Left kidney (tissue), 2 donors: ENCODE data around the gene TEX11. TPM values are rescaled to one million over a fixed set of nuclear protein-coding genes. Genes with fewer than 3 reads are reported as not detected.
A peak's percentile ranks its signal among the peaks of the same experiment; 100 is the strongest.
"Not testable (repeated sequence)": the region's sequence is repeated elsewhere in the genome, so short reads cannot be mapped to it uniquely, and the experiment has no call there.

ENCODE experiments used
- DNase-seq: peaks from one replicate; pipeline ENCODE4 v3.0.0-alpha.2; 2013
- polyA plus RNA-seq: library from polyadenylated mRNA; unstranded; fragments of 120-200 nt; gene quantifications from one replicate; pipeline ENCODE4 v1.2.1, GENCODE V29; 2013; ENCODE audit not compliant: insufficient read length

TEX11 gene
- polyA plus RNA-seq, 1 donor, result 0.17 TPM

DNA sequence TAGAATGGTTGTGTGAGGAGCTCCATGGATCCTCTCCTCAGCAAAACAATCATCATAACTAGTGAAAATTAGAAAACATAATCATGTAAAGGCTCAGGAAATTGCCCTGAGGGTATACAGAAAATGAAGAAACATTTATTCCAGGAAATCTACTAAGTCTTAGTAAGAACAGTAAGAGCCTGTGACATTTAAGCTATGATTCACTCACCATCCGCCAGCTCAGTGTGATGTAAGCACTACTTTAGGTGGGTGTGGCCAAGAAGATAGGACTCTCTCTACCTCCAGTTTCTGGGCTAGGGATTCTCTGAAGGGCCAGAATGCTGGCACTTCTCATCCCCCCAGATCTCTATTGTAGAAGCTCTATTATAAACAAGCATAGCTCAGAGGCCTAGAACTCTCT lies 316.4 kb downstream of the TEX11 start:
- DNase-seq, result no peak

DNA sequence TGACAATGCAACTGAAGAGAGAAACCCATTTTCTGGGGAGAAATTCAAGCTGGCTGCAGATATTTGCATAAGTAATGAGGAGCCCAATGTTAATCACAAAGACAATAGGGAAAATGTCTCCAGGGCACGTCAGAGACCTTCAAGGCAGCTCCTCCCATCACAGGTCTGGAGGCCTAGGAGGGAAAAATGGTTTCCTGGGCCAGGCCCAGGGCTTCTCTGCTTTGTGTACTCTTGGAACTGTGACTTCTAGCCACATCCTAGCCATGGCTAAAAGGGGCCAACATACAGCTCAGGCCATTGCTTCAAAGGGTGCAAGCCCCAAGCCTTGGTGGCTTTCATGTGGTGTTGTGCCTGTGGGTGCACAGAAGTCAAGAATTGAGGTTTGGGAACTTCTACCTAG lies 321.4 kb downstream of the TEX11 start:
- not testable (repeated sequence) for DNase-seq

DNA sequence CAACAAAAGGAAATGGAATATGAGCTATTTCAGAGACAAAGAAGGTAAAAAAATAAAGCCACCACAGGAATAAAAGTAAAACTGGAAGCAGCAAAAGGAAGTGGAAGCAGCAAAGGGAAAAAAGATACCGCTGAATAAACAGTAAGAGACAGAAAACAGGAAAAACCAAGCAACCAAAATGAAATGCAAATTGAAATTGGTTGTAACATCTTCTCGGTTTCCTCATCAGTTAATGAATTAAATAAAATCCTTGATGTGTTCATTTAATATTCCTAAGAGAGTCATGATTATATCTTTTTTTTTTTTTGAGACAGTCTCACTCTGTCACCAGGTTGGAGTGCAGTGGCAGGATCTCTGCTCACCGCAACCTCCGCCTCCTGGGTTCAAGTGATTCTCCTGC lies 331.1 kb downstream of the TEX11 start:
- DNase-seq, result no peak

DNA sequence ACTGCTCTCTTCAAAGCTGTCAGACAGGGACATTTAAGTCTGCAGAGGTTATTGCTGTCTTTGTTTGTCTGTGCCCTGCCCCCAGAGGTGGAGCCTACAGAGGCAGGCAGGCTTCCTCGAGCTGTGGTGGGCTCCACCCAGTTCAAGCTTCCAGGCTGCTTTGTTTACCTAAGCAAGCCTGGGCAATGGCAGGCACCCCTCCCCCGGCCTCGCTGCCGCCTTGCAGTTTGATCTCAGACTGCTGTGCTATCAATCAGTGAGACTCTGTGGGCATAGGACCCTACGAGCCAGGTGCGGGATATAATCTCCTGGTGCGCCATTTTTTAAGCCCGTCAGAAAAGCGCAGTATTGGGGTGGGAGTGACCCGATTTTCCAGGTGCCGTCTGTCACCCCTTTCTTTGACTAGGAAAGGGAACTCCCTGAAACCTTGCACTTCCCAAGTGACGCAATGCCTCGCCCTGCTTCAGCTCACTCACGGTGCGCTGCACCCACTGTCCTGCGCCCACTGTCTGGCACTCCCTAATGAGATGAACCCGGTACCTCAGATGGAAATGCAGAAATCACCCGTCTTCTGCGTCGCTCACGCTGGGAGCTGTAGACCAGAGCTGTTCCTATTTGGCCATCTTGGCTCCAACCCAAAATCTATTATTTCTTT lies 338.5 kb downstream of the TEX11 start:
- not testable (repeated sequence) for DNase-seq

DNA sequence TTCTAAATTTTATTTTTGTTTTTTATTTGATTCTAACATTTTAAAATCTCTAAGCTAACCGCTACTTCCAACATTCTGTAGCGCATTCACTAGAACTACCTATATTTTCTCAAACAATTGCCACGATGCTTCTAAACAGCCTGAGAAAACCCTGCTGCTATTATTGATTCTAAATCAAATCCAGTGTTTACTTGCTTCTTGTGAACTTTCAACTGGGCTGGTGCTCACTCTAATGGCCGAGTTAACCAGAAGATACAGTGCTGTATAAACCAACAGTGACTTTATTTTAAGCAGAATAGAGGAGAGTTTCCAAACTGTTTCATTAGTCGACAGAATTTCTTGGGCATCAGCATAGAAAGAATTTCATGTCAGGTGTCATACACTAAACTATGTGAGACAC lies 353.6 kb downstream of the TEX11 start:
- DNase-seq, result no peak

DNA sequence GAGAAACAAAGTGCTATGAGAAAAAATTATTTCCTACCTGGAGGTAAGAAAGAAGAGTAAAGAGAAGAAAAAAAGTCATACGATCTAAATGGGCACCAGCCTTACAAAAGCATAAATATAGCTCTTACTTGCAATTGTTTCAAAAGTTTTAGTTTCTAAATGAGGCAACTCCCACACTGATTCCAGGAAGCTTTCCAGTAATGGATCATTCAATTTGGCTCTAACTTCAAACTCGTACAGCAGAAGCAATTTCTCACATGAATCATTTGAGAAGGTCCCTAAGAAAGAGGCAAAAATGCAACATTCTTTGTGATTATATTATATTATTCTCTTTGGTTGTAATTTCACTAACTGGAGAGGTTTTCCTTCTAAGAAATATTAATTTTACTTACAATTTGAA lies 354.0 kb downstream of the TEX11 start:
- no peak for DNase-seq

DNA sequence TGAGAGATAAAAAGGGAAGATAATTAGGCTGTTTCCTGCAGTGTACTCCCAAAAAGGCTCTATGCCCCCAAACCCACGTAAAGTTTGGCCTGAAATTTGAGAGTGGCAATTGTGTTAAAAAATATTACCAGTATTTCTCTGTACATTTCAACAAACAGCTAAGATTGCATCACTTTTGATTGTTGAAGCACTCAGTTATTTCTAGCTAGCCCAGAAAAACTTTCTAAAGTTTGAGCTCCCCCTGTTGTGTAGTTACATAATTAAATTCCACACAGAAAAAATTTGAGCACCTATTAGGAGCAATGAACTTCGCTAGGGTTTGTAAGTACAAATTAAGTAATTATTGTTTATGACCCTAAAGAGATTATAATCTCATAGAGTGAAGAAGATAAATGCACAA lies 354.4 kb downstream of the TEX11 start:
- peak; percentile 5 for DNase-seq

DNA sequence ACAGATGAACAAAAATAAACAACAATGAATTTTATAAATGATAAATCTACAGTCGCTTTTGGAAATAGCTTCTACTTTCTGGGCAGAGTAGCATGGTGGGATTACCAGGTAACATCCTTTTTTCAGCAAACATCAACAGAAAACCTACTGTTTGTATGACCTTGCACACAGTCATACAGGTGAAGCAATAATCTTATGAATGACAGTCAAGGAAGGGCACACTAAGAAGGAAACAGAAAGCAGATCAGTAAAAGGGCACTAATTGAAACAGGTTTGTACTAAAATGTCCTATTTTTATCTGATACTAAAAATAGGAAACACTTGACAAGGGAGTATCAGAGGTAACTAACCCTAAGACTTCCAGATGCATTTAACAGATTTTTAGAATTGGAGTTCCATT lies 355.0 kb downstream of the TEX11 start:
- no peak for DNase-seq

DNA sequence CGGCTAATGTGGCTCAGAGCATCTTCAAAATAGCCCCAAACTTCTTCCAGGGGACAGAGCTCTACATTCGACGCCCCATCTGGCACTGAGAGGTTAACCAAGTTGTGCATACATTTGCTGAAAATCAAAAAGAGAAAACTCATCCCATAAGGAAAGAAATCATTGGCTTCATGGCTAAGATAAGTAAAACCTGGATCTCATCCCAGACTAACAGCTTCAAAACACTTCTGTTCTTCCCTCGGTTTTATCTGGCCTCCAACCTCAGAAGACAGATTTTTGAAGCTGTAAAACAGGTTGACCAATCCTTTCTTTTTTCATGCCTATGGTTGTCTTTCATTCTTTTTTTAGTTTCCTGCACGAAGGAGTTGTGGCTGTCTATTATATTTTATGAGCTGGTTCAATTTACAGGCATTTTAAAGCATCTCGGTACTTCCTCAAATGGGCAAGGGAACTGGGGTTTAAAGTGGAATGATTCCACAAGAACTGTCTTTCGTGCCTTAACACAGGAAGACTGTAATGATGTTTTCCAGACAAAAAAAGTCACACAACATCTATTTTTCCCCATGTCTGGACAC lies 356.3 kb downstream of the TEX11 start:
- no peak for DNase-seq

DNA sequence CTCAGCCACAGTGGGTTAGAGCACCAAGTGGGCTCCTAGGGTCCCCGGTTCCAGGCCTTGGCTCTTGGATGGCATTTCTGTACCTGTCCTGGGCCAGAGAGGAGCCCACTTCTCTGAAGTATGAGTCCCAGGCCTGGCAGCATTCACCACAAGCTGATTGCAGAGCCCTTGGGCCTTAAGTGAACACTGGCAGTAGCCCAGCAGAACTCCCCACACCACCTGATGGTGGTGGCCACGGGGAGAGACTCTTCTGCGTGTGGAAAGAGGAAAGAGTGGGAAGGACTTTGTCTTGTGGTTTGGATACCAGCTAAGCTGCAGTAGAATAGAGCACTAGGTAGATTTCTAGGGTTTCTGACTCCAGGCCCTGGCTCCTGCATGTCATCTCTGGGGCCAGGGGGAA lies 359.1 kb downstream of the TEX11 start:
- no peak for DNase-seq

DNA sequence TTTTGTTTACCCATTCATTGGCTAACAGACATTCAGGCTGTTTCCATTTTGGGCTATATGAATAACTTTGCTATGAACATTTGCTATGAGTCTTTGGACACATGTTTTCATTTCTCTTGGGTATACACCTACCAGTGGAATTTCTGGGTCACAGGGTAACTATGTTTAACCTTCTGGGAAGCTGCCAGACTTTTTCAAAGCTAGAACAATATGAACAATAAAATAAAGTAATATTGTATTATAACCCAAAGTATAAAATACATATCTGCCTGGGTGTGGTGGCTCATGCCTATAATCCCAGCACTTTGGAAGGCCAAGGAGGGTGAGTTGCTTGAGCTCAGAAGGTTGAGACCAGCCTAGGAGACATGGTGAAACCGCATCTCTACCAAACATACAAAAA lies 373.3 kb downstream of the TEX11 start:
- DNase-seq, result no peak

DNA sequence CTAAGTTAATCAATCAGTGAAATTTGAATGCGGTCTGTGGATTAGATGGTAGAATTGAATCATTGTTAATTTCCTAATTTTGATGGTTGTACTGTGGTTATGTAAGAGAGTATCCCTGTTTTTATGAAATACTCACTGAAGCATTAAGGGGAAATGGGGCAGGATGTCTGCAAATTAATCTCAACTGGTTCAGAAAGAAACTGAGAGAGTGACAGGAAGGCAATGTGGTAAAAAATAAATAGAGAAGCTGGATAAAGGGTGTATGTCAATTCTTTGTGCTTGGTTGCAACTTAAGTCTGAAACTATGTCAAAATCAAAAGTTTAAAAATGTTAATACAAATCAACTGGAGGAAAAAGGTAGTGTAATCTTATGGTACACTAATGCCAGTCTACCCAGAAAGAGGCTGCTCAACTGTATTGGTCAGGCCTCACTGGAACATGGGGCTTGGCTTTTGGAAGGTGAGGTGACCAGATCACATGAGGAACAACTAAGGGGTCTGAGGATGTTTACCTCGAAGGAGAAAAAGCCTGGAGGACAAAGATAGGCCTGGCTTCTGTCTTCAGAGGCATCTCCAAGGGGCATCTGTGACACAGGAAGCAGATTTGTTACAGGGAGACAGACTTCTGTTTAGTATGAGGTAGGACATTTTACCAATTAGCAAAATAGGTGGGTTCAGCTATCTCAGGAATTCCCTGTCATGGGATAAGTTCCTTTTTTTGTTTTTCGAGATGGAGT lies 380.7 kb downstream of the TEX11 start:
- DNase-seq, result no peak

DNA sequence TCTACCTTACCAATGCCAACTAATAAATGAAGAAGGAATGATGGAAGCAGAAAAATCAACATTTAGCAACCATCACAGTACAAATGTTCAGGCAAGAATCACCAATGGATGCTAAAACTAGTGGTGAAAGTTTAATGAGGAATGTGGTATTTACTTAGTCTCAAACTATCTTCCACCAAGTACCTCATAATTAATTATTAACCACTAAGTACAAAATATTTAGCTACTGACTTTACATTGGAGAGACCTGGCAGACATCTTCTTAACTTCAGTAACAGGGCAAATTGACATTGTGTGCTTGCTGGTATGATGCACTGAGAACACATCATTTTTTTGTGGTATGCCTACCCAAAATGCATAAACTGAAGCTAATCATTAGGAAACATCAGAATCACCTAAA lies 381.5 kb downstream of the TEX11 start:
- no peak for DNase-seq

DNA sequence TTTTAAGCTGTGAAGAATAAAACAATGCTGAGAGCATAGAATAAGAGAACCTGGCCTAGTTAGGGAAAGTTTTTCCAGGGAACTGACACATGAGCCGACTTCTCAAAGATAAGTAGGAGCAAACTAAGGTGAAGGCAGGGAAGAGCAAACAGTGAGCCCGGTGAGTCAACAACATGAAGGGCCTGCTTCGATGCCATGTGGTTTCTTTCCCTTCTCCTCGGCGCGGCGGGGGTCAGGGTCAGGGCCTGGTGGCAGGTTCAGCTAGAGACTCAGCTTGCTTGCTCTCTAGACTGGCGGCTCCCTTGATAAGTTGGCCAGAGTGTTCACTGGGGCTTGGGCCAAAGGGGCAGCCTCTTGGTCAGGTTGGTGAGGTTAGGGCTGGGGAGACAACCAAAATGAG lies 382.8 kb downstream of the TEX11 start:
- DNase-seq, result no peak

DNA sequence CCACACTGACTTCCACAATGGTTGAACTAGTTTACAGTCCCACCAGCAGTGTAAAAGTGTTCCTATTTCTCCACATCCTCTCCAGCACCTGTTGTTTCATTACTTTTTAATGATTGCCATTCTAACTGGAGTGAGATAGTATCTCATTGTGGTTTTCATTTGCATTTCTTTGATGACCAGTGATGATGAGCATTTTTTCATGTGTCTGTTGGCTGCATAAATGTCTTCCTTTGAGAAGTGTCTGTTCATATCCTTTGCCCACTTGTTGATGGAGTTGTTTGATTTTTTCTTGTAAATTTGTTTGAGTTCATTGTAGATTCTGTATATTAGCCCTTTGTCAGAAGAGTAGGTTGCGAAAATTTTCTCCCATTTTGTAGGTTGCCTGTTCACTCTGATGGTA lies 392.8 kb downstream of the TEX11 start:
- not testable (repeated sequence) for DNase-seq

DNA sequence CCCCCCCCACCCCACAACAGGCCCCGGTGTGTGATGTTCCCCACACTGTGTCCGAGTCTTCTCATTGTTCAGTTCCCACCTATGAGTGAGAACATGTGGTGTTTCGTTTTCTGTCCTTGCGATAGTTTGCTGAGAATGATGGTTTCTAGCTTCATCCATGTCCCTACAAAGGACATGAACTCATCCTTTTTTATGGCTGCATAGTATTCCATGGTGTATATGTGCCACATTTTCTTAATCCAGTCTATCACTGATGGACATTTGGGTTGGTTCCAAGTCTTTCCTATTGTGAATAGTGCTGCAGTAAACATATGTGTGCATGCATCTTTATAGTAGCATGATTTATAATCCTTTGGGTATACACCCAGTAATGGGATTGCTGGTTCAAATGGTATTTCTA lies 393.2 kb downstream of the TEX11 start:
- DNase-seq, result not testable (repeated sequence)

DNA sequence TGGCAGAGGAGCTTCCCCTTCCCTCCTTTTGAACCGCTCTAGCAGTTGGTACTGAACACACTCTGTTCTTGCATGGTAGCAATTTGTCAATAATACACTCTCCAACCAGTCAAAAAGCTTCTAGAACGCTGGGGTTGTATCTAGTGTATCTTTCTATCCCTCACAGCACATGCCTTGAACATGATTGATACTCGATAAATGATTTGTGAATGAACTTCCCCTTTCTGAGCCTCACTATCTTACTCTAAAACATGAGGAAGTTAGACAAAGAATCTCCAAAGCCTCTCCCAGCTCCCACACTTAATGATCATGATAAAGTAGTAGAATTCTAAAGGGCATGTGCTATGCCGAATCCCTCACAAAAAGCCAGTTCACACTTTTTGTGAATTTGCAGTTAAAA lies 399.4 kb downstream of the TEX11 start:
- DNase-seq, result no peak

DNA sequence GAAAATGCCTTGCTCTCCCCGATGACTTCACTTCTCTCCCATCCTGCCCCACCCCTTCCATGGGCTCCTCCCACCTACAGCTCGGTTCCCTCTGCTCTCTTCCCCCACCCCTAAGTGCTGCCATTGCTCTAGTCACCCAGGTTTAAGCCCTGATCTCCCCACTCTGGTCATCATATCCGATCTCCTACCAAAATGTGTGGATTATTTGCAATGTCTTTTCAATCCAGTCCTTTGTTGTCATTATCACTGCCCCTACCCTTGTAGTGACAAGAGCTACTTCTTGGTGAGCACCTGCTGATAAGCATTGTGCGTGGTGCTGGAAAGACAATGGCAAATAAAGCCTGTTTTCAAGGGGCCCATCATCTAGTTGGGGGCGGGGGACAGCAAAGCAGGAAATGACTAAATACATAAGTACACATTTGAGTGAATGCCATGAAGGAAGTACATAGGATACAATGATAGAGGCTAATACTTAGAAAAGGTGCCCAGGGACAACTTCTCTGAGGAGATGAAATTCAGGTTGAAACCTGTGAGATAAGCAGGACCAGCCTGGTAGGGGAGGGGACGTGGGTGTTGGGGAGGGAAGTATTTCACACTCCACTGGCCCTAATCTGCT lies 400.1 kb downstream of the TEX11 start:
- DNase-seq, result no peak

DNA sequence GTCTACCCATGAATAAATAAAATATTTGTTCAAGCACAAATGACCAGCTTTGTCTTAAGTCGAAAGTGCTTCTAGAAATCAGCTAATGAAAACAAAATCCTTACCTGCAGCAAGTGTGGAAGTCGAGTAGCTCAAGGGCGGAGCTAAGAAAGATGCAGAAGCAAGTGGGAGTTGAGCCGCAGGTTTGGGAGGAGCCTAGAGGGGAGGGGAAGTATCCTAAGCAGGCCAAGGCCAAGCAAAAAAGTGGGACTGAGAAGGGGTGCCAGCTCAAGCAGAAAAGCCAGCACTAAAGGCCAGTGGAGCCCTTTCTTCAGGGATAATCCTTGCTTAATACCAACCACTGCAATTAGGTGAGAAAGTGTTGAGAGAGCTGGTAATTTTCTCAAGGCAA lies 403.1 kb downstream of the TEX11 start:
- DNase-seq, result no peak

DNA sequence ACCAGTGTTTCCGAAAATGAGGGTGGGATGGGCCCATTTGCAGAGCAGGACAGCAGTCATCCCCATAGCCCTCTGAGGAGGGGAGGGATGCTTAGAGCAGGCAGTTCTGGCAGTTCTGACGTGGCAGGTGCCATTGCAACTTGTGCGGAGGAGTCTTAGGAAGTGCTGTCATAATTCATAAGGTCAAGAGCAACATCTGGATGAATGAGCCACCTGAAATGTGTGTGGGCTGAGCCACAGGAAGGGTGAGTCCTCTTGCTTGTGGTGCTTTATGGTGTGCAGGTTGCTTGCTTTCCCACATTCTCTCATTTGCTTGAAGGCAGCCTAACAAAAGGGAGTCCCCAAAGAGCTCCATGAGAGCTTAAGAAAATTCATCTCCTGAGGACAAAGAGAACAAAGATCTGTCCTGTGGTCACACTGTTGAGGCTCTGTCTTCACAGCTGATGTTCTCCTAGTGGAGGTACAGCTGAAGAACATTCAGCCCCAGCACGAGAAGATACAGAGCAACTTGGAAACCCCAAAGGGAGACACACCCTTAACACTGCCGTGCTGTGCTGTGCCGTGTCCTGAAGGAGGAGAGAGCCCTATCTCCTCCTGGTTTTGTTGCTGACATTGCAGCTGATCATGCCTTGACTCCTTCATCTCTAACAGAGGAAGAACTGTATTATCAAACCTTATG lies 403.6 kb downstream of the TEX11 start:
- no peak for DNase-seq

DNA sequence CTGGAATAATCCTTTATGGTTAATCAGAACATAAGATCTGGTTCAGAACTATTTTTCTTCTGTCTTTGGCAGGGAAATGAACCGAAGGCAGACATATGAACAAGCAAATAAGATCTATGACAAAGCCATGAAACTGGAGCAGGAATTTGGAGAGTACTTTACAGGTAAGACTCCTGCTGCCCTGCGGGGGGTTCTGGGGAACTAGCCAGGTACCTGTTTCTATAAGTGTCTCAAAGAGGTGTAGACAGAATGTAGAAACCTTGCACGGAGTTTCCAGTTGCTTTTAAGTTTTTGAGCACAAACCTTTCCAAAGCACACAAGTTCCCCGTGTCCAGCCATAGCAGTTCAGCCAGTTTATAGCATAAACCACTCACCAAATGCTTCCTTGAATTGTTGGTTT lies 407.7 kb downstream of the TEX11 start:
- DNase-seq, result no peak

DNA sequence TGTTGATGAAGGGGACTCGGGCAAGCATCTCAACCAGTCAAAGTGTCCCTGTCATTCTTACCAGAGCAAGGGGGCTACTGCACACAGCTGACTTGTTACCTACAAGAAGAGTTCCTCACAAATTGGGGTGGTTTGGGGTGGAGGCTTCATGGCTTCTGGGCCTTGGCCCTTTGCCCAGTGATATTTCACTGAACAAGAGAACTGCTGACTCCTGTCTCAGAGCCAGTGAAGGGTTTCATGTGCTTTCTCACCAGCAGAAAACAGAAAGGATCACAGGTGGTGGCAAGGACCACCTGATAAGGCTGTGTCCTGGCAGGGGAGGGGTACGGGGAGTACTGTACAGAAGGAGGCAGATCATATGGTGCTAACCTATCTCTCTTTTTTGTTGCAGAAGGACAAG lies 410.4 kb downstream of the TEX11 start:
- no peak for DNase-seq

DNA sequence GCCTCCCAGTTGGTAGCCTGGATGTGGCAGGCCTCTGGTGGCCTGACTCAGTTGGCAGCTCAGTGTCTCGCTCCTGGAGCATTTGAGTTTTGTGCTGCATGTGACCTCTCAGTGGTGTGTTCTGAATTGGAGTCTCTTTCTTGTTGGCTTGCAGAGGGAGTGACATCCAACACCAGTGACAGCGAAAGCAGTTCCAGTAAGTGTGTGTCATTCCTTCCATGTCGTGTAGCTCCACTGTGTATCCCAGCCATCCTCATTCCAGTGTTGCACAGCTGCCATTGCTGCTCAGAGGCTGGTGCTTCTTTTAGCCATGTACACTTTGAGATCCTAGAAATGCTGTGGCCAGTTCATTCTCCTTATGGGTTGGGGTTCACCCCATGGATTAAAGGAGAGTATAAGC lies 411.5 kb downstream of the TEX11 start:
- DNase-seq, result no peak
